ENCODE results near the gene PCDH1. TPM values are rescaled to one million over a fixed set of nuclear protein-coding genes. Genes with fewer than 3 reads are reported as not detected.

Gene PCDH1
- total and polyA plus RNA-seq, 3 donors from 2014 or later: 5.6 to 10.6 (median 9.6) TPM

DNA sequence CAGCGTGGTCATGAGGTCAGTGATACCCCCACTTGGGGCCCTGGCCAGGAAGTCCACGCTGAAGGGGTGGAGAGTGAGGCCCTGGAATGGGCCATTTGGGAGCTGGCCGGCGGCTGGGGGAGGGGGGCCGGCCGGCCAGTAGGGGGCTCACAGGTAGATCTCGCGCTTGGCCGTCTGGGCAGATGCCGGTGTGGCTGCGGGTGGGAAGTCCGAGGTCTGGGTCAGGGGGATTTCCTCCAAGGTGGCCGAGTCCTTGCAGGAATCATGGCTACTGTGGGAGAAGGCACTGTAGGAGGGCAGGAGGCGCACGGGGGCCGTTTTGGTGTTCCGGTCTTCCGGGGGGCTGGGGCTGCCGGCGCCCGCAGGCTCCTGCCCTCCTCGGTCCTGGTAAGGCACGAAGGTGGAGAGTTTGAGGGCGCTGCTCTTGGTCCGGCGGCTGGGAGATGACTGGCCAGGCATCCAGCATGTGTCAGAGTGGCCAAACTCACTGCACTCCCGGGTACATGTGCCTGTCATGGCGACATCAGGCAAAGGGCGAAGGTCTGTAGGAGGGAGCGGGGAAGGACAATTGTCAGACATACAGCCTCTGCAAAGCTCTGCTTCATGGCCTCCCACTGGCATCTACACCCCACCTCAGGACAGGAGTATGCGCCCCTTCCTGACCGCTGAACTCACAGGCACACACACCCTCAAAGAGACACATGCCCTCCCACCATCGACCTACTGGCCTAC lies 24.1 kb downstream of the PCDH1 start:
- TF ChIP-seq, protein P1, sequence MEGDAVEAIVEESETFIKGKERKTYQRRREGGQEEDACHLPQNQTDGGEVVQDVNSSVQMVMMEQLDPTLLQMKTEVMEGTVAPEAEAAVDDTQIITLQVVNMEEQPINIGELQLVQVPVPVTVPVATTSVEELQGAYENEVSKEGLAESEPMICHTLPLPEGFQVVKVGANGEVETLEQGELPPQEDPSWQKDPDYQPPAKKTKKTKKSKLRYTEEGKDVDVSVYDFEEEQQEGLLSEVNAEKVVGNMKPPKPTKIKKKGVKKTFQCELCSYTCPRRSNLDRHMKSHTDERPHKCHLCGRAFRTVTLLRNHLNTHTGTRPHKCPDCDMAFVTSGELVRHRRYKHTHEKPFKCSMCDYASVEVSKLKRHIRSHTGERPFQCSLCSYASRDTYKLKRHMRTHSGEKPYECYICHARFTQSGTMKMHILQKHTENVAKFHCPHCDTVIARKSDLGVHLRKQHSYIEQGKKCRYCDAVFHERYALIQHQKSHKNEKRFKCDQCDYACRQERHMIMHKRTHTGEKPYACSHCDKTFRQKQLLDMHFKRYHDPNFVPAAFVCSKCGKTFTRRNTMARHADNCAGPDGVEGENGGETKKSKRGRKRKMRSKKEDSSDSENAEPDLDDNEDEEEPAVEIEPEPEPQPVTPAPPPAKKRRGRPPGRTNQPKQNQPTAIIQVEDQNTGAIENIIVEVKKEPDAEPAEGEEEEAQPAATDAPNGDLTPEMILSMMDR (IDR thresholded peaks at IDR 0.05): no peak
- no peaks in the 10 kb centered on the region for H3K9me3 ChIP-seq
- no peak overlapping the region for H3K4me3 ChIP-seq
- H3K4me1 ChIP-seq: peaks cover 3% of the 10 kb centered on the region
- H3K27ac ChIP-seq: no peak overlapping the region
- 76 to 77% methylated on average over 27 to 33 of the region's 33 CpGs for WGBS, 2 donors
- no peaks in the 10 kb centered on the region for H3K36me3 ChIP-seq (ENCODE audit: low read depth, missing control alignments)
- DNase-seq: no peak
- H3K27me3 ChIP-seq: no peaks in the 10 kb centered on the region
- intact Hi-C loops (cut with DNase I; ENCODE audit: low total_unique reads): no loop called here

DNA sequence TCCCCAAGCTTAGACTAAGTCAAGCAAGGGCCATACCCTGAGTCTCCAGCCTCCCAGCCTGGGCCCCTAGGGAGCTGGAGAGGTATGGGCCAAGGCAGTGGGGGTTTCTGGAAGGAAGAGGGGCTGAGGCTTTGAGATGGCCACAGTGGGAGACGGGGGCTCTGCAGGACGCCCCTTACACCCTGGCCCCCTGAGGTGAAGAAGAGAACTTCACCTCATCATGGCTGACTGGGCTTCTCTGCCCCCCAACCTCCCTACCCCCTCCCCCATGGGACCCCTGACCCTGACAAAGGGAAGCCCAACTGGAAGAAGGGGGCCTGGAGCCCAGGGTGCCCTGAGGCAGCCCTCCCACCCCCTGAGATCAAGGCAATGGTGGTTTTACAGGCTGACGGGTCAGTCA lies 25.8 kb downstream of the PCDH1 start:
- Histone ChIP-seq H3K27me3 (no peaks in the 10 kb centered on the region), H3K9me3 (no peaks in the 10 kb centered on the region), H3K4me3 (no peak overlapping the region), H3K36me3 (ENCODE audit: low read depth, missing control alignments) (no peaks in the 10 kb centered on the region), H3K4me1 (peaks cover 5% of the 10 kb centered on the region), H3K27ac (no peak overlapping the region)
- TF ChIP-seq, protein P1 (IDR thresholded peaks at IDR 0.05): no peak
- no peak for TF ChIP-seq POLR2A (IDR thresholded peaks at IDR 0.05)
- intact Hi-C loops (cut with DNase I; ENCODE audit: low total_unique reads): no loop called here
- DNase-seq: no peak
- WGBS, 2 donors: 100% methylated on average over 3 of the region's 3 CpGs; no CpG with 5 or more reads in 1 of the 2 donors

DNA sequence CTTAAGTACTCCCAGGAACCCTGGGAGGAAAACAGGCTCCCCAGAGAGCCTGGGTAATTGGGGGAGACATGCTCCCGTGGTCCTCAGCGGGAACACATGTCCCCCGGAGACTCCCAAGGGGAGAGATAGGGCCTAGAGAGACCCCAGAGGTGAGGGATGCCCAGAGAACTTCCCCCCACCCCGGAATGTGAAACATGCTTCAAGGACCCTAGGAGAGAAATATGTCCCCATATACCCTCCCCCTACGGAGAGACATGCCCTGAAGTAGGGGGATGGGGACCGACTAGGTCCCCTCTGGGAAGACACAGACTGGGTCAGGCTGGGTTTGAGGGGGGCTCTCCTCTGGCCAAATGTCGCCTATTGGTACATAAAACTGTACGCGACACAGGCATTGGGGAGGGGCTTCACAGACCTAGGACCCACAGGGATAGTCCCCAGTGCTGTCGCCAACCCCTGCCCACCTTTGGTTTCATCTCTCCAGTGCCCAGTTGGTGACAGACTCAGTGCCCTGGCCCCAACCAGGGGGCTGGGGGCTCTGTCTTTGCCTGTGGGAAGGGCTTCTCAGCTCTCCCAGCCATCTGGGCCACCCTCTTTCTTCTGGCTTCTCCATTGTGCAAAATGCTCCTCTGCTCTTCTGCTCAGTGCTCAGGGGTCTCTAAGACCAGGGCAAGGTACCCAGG lies 26.9 kb downstream of the PCDH1 start:
- no peaks in the 10 kb centered on the region for H3K36me3 ChIP-seq (ENCODE audit: low read depth, missing control alignments)
- peaks cover 5% of the 10 kb centered on the region for H3K4me1 ChIP-seq
- TF ChIP-seq, protein P1 (IDR thresholded peaks at IDR 0.05): no peak
- intact Hi-C loops (cut with DNase I; ENCODE audit: low total_unique reads): no loop called here
- DNase-seq: no peak
- 55 to 78% methylated on average over 4 to 10 of the region's 10 CpGs for WGBS, 2 donors
- H3K9me3 ChIP-seq: no peaks in the 10 kb centered on the region
- no peak overlapping the region for H3K4me3 ChIP-seq
- H3K27me3 ChIP-seq: no peaks in the 10 kb centered on the region
- H3K27ac ChIP-seq: peak overlapping the region in 1 of 2 donors; percentile 94

DNA sequence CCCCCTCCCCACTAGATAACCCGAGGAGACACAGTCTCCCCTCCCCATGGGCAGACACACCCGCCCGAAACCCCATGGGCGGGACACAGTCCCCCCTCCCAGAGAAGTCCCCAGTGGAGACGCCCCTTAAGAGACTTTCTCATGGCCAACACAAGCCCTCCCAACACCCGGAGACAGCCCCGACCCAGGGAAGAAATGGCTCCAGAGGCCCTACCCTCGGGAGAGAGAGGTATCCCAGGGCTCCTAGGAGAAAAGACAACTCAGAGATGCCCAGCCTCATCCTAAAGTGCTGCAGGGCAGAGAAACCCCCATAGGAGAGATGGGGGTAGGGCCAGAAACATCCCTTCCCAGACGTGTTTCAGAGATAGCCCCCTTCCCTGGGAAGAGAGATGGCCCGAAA lies 27.4 kb downstream of the PCDH1 start:
- Histone ChIP-seq H3K27ac (peak overlapping the region; percentile 94), H3K4me3 (peak overlapping the region; percentile 71 to 89), H3K36me3 (ENCODE audit: low read depth, missing control alignments) (no peaks in the 10 kb centered on the region), H3K27me3 (no peaks in the 10 kb centered on the region), H3K4me1 (peaks cover 5% of the 10 kb centered on the region), H3K9me3 (no peaks in the 10 kb centered on the region)
- TF ChIP-seq POLR2A (IDR thresholded peaks at IDR 0.05): no peak
- TF ChIP-seq, protein P1 (IDR thresholded peaks at IDR 0.05): no peak
- DNase-seq: no peak
- WGBS, 2 donors: 16 to 44% methylated on average over 2 to 10 of the region's 10 CpGs
- intact Hi-C loops (cut with DNase I; ENCODE audit: low total_unique reads): no loop called here

Measured in testis (tissue), 3 donors.